PC-3 (cell line): ENCODE data around the gene CFAP97D2. TPM values are rescaled to one million over a fixed set of nuclear protein-coding genes. Genes with fewer than 3 reads are reported as not detected.
"Not testable (repeated sequence)": the region's sequence is repeated elsewhere in the genome, so short reads cannot be mapped to it uniquely, and the experiment has no call there.

Experiments used
- ATAC-seq: fragments of 200-7000 bp; cut with Tn5 transposase; 2 replicates; pipeline ENCODE4 v1.9.1; 2020; ENCODE audit warnings: mild to moderate bottlenecking, moderate library complexity
- BruUV-seq: library from RNA; stranded (reverse); fragments of 400-500 nt; replicated peaks from 2 replicates; lab custom pipeline; 2021; lab: Mats Ljungman, UMichigan
- CTCF ChIA-PET: fragments of 300-600 bp; sonication (Branson Sonifier 250); formaldehyde crosslinking; loops from one replicate; lab custom pipeline; 2022; ENCODE audit warnings: antibody characterized with exemption; lab: Charles Lee
- POLR2A ChIA-PET: fragments of 300-600 bp; sonication (Branson Sonifier 250); formaldehyde crosslinking; loops from one replicate; lab custom pipeline; 2022; ENCODE audit warnings: antibody characterized with exemption; ENCODE audit not compliant: unreplicated experiment; lab: Charles Lee
- DNase-seq: peaks from one replicate; pipeline ENCODE4 v3.0.0-alpha.2; 2015
- H2AFZ ChIP-seq: fragments of 300-600 bp; sonication (generic); 2 replicates; pipeline ENCODE4 v1.6.0; 2016; ENCODE audit warnings: antibody characterized with exemption, low read length
- H3F3A ChIP-seq: fragments of 300-600 bp; sonication (generic); one replicate; pipeline ENCODE4 v1.6.0; 2017; ENCODE audit warnings: antibody characterized with exemption, low read length, control low read depth, mild to moderate bottlenecking; ENCODE audit not compliant: unreplicated experiment
- H3K27ac ChIP-seq: fragments of 300-600 bp; sonication (generic); 2 replicates; pipeline ENCODE4 v1.5.1; 2016; ENCODE audit warnings: mild to moderate bottlenecking, low read length
- H3K27me3 ChIP-seq: fragments of 300-600 bp; sonication (generic); 2 replicates; pipeline ENCODE4 v1.6.1; 2016; ENCODE audit warnings: low read length, mixed read lengths
- H3K36me3 ChIP-seq: fragments of 300-600 bp; sonication (generic); 2 replicates; pipeline ENCODE4 v1.6.1; 2016; ENCODE audit warnings: low read depth, mixed run types, low read length, mixed read lengths
- H3K4me1 ChIP-seq: fragments of 300-600 bp; sonication (generic); 2 replicates; pipeline ENCODE4 v1.5.1; 2016; ENCODE audit warnings: low read length; ENCODE audit not compliant: insufficient read depth
- H3K4me2 ChIP-seq: fragments of 300-600 bp; sonication (generic); 2 replicates; pipeline ENCODE4 v1.6.0; 2016; ENCODE audit warnings: low read length
- H3K4me3 ChIP-seq: fragments of 300-600 bp; sonication (generic); 2 replicates; pipeline ENCODE4 v1.5.1; 2016; ENCODE audit warnings: mild to moderate bottlenecking, low read length, mixed read lengths
- H3K79me2 ChIP-seq: fragments of 300-600 bp; sonication (generic); 2 replicates; pipeline ENCODE4 v1.6.1; 2017; ENCODE audit warnings: low read length, mixed read lengths
- H3K9ac ChIP-seq: fragments of 300-600 bp; sonication (generic); 2 replicates; pipeline ENCODE4 v1.6.0; 2016; ENCODE audit warnings: mild to moderate bottlenecking, low read length
- H3K9me2 ChIP-seq: fragments of 300-600 bp; sonication (generic); replicated peaks from 2 replicates; pipeline ENCODE4 v1.6.1; 2016; ENCODE audit warnings: mixed run types, low read length, mixed read lengths
- H3K9me3 ChIP-seq: fragments of 300-600 bp; sonication (generic); 2 replicates; pipeline ENCODE4 v1.6.1; 2016; ENCODE audit warnings: low read length, mixed read lengths
- H4K20me1 ChIP-seq: fragments of 300-600 bp; sonication (generic); 2 replicates; pipeline ENCODE4 v1.6.1; 2016; ENCODE audit warnings: low read length, mixed read lengths
- EZH2 ChIP-seq: fragments of 300-600 bp; sonication (generic); IDR thresholded peaks from one replicate; pipeline ENCODE4 v1.6.1; 2017; ENCODE audit warnings: antibody characterized with exemption, mild to moderate bottlenecking, low read length; ENCODE audit not compliant: unreplicated experiment
- EZH2phosphoT487 ChIP-seq: fragments of 300-600 bp; sonication (generic); IDR thresholded peaks from 2 replicates; pipeline ENCODE4 v1.6.1; 2018; ENCODE audit warnings: mild to moderate bottlenecking, antibody characterized with exemption, low read length, borderline replicate concordance
- intact Hi-C: fragments of 100-400 bp; cut with micrococcal nuclease; formaldehyde crosslinking; loops from 2 replicates; pipeline ENCODE4 v1.9.0; 2023
- total RNA-seq: library from RNA; depleted of rRNA; stranded (reverse); fragments of >200 nt; gene quantifications from 2 replicates; pipeline ENCODE4 v1.2.3, GENCODE V29; 2014
- TF ChIP-seq, protein P1 (sequence below): fragments of 300-600 bp; sonication (generic); conservative IDR thresholded peaks from 2 replicates; pipeline ENCODE4 v1.5.1; 2017; ENCODE audit warnings: antibody characterized with exemption, low read depth, mild to moderate bottlenecking, low read length

CFAP97D2 gene
- total RNA-seq, 1 experiment from 2014 or later = not detected

- BruUV-seq = no TSS peak
- ATAC-seq = no peak
- CTCF ChIA-PET = no interaction called here
Measured at GRCh38 chr13:114148521-114148855, 30.6 kb upstream of the CFAP97D2 start.

DNA sequence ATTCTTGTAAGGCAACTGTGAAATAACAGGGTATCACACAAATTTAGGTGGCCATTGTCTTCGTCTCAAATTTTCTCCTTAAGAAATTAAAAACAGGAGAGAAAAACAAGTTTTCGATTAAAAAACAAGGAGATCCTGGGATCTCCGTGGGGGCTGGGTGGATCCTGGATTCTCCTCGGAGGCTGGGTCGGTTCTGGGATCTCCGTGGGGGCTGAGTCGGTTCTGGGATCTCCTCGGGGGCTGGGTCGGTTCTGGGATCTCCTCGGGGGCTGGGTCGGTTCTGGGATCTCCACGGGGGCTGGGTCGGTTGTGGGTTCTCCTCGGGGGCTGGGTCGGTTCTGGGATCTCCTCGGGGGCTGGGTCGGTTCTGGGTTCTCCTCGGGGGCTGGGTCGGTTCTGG lies 30.2 kb upstream of the CFAP97D2 start:
- H3K36me3 ChIP-seq, H3K9ac ChIP-seq, POLR2A ChIA-PET, H2AFZ ChIP-seq, H3K4me3 ChIP-seq, H3K27me3 ChIP-seq, DNase-seq, H3K9me2 ChIP-seq, H3K9me3 ChIP-seq, intact Hi-C loops, BruUV-seq, CTCF ChIA-PET, H3K4me2 ChIP-seq, H3K79me2 ChIP-seq, H4K20me1 ChIP-seq, H3F3A ChIP-seq, H3K27ac ChIP-seq, ATAC-seq: not testable (repeated sequence)
- peaks cover 15% of the 10 kb centered on the region for H3K4me1 ChIP-seq

More at GRCh38 chr13:114148521-114148855, 30.6 kb upstream of the CFAP97D2 start:
- H3K27me3 ChIP-seq = no peaks in the 10 kb centered on the region
- no peak overlapping the region for H3K4me3 ChIP-seq
- H3K9me2 ChIP-seq = no peaks in the 10 kb centered on the region
- H3K4me2 ChIP-seq = no peak overlapping the region
- no peak overlapping the region for H2AFZ ChIP-seq
- no peaks in the 10 kb centered on the region for H3F3A ChIP-seq
- POLR2A ChIA-PET = no interaction called here
- H3K4me1 ChIP-seq = peaks cover 15% of the 10 kb centered on the region
- H3K9me3 ChIP-seq = no peaks in the 10 kb centered on the region
- H4K20me1 ChIP-seq = no peaks in the 10 kb centered on the region
- no peaks in the 10 kb centered on the region for H3K36me3 ChIP-seq
- H3K9ac ChIP-seq = no peak overlapping the region
- DNase-seq = no peak
- intact Hi-C loops = no loop called here
- no peak overlapping the region for H3K27ac ChIP-seq
- H3K79me2 ChIP-seq = no peaks in the 10 kb centered on the region
- no peak for TF ChIP-seq EZH2
- TF ChIP-seq, protein P1, sequence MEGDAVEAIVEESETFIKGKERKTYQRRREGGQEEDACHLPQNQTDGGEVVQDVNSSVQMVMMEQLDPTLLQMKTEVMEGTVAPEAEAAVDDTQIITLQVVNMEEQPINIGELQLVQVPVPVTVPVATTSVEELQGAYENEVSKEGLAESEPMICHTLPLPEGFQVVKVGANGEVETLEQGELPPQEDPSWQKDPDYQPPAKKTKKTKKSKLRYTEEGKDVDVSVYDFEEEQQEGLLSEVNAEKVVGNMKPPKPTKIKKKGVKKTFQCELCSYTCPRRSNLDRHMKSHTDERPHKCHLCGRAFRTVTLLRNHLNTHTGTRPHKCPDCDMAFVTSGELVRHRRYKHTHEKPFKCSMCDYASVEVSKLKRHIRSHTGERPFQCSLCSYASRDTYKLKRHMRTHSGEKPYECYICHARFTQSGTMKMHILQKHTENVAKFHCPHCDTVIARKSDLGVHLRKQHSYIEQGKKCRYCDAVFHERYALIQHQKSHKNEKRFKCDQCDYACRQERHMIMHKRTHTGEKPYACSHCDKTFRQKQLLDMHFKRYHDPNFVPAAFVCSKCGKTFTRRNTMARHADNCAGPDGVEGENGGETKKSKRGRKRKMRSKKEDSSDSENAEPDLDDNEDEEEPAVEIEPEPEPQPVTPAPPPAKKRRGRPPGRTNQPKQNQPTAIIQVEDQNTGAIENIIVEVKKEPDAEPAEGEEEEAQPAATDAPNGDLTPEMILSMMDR = no peak

GRCh38 chr13:114149774-114150740 lies 29.0 kb upstream of the CFAP97D2 start:
- Histone ChIP-seq H3K9ac (no peak overlapping the region), H2AFZ (no peak overlapping the region), H3K9me2 (no peaks in the 10 kb centered on the region), H3K27ac (no peak overlapping the region), H3K4me2 (no peak overlapping the region), H3K79me2 (no peaks in the 10 kb centered on the region), H4K20me1 (no peaks in the 10 kb centered on the region), H3K9me3 (no peaks in the 10 kb centered on the region), H3K4me3 (no peak overlapping the region), H3K27me3 (no peaks in the 10 kb centered on the region), H3K4me1 (peaks cover 15% of the 10 kb centered on the region), H3K36me3 (no peaks in the 10 kb centered on the region), H3F3A (no peaks in the 10 kb centered on the region)
- TF ChIP-seq, protein P1 = no peak
- TF ChIP-seq EZH2phosphoT487 (no peak), EZH2 (no peak)
- BruUV-seq = no TSS peak
- ChIA-PET POLR2A (no interaction called here), CTCF (no interaction called here)
- ATAC-seq (no peak), DNase-seq (no peak)
- intact Hi-C loops = loop anchor here (5.0 kb wide), 1 partner anchor 72 kb away; no protein-coding TSS in a partner anchor
